Sigmoid colon (tissue), 7 donors: ENCODE results near the gene MYADM. TPM values are rescaled to one million over a fixed set of nuclear protein-coding genes. Genes with fewer than 3 reads are reported as not detected.

Source experiments
- DNase-seq: peaks from one replicate; pipeline ENCODE4 v3.0.0-alpha.2; 2019
- H3K27ac ChIP-seq, 4 donors: fragments of 200-600 bp; sonication (generic); one replicate each; pipeline ENCODE4 v1.5.1; 2016 to 2019; ENCODE audit warnings: mild to moderate bottlenecking in 1 of 4
- H3K27me3 ChIP-seq, 3 donors: fragments of 200-600 bp; sonication (generic); one replicate each; pipeline ENCODE4 v1.5.1; 2019; ENCODE audit warnings: mild to moderate bottlenecking in 1 of 3
- H3K36me3 ChIP-seq, 4 donors: fragments of 200-600 bp; sonication (generic); one replicate each; pipeline ENCODE4 v1.5.1; 2016 to 2019
- H3K4me1 ChIP-seq, 4 donors: fragments of 200-600 bp; sonication (generic); one replicate each; pipeline ENCODE4 v1.5.1; 2017 to 2019
- H3K4me3 ChIP-seq, 4 donors: fragments of 200-600 bp; sonication (generic); one replicate each; pipeline ENCODE4 v1.5.1; 2017 to 2019; ENCODE audit warnings: mild to moderate bottlenecking in 2 of 4, moderate library complexity in 1 of 4
- H3K9me3 ChIP-seq, 4 donors: fragments of 200-600 bp in 3 of 4; sonication (generic) in 3 of 4; one replicate each; pipeline versions ENCODE4 v1.5.1 to v1.6.1; 2013 to 2019
- EP300 ChIP-seq, 4 donors: sonication (generic); formaldehyde crosslinking; IDR thresholded peaks; one replicate each; pipeline ENCODE4 v1.6.1; 2017; ENCODE audit warnings: antibody characterized with exemption in 4 of 4
- POLR2A ChIP-seq, 2 donors: fragments of 450-650 bp; IDR thresholded peaks; one replicate each; pipeline ENCODE4 v1.6.1; 2016; ENCODE audit warnings: antibody characterized with exemption in 2 of 2, mild to moderate bottlenecking in 2 of 2, moderate library complexity in 2 of 2
- POLR2AphosphoS5 ChIP-seq, 4 donors: sonication (generic); formaldehyde crosslinking; IDR thresholded peaks; one replicate each; pipeline ENCODE4 v1.6.1; 2017; ENCODE audit warnings: antibody characterized with exemption in 4 of 4
- WGBS, 2 donors: extraction: QIAGEN DNeasy Blood & Tissue Kit; methylation state at CpG; one replicate each; pipeline ENCODE4 v1.1.7; 2013; 5-methylcytosine and 5-hydroxymethylcytosine counted together
- intact Hi-C: fragments of 100-400 bp; cut with DNase I; formaldehyde crosslinking; loops from one replicate; pipeline ENCODE4 v1.15.1; 2023
- polyA plus RNA-seq, 3 donors: library from polyadenylated mRNA; stranded (reverse); fragments of 200-250 nt; gene quantifications; one replicate each; pipeline ENCODE4 v1.2.3, GENCODE V29; 2013
- total RNA-seq, 4 donors: library from RNA; depleted of rRNA; stranded (reverse); fragments of >200 nt; gene quantifications; one replicate each; pipeline ENCODE4 v1.1.0, GENCODE V29; 2016
- TF ChIP-seq, protein P1 (sequence below), 4 experiments: fragments of 450-650 bp in 3 of 4; fragments of 200-600 bp in 1 of 4; IDR thresholded peaks; one replicate each; pipeline ENCODE4 v1.5.1; 2016 to 2019; ENCODE audit warnings: antibody characterized with exemption in 4 of 4, mild to moderate bottlenecking in 3 of 4, moderate library complexity in 2 of 4
- donor health status: healthy with polysubstance abuse.
- donor health status: Bipolar disorder and iron deficiency.
- donor health status: healthy.

MYADM gene
- total and polyA plus RNA-seq, 7 donors = 7.9 to 189 (median 65.5) TPM

DNA sequence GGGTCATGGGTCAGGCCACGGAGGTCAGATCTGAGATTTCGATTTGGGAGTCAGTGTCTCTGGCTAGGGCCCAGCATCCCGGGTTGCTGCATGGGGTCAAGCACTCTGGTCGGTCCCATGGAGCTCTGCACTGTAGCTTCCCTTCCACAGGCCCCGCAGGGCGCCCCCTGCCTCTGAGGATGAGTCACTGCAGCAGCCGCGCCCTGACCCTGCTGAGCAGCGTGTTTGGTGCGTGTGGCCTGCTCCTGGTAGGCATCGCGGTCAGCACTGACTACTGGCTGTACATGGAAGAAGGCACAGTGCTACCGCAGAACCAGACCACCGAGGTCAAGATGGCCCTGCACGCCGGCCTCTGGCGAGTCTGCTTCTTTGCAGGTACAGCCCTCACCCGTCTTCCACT lies 45.0 kb downstream of the MYADM start:
- whole genome bisulfite sequencing, 2 donors = 69 to 70% methylated on average over 18 of the region's 18 CpGs
- Histone ChIP-seq H3K27me3 (peaks cover 37 to 73% (median 59%) of the 10 kb centered on the region in 3 donors), H3K9me3 (no peaks in the 10 kb centered on the region), H3K4me3 (no peak overlapping the region), H3K36me3 (no peaks in the 10 kb centered on the region), H3K4me1 (peaks cover 0 to 24% (median 14%) of the 10 kb centered on the region in 4 donors), H3K27ac (no peak overlapping the region)
- TF ChIP-seq EP300 (IDR thresholded peaks at IDR 0.05) (no peak), POLR2A (IDR thresholded peaks at IDR 0.05) (no peak), POLR2AphosphoS5 (IDR thresholded peaks at IDR 0.05) (no peak)
- TF ChIP-seq, protein P1, sequence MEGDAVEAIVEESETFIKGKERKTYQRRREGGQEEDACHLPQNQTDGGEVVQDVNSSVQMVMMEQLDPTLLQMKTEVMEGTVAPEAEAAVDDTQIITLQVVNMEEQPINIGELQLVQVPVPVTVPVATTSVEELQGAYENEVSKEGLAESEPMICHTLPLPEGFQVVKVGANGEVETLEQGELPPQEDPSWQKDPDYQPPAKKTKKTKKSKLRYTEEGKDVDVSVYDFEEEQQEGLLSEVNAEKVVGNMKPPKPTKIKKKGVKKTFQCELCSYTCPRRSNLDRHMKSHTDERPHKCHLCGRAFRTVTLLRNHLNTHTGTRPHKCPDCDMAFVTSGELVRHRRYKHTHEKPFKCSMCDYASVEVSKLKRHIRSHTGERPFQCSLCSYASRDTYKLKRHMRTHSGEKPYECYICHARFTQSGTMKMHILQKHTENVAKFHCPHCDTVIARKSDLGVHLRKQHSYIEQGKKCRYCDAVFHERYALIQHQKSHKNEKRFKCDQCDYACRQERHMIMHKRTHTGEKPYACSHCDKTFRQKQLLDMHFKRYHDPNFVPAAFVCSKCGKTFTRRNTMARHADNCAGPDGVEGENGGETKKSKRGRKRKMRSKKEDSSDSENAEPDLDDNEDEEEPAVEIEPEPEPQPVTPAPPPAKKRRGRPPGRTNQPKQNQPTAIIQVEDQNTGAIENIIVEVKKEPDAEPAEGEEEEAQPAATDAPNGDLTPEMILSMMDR (IDR thresholded peaks at IDR 0.05) = no peak
- no peak for DNase-seq
- intact Hi-C loops = no loop called here

DNA sequence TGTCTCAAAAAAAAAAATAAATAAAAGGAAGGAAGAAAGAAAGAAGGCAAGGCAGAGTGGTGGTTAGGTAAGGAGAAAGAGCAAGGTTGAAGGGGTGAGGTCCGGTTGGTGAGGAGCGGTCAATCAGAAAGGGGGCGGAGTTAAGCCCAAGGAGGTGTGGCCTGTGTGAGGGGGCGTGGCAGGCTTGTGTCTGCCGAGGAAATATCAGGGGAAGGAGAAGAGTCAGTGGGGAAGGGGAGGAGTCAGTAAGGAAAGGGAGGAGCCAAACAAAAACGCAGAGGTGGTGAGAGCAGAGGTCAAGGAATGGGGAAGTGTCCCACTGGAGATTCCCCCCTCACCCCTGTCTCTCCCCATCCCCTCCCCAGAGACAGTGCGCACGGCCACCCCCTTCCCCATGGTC lies 47.3 kb downstream of the MYADM start:
- DNase-seq = no peak
- no peaks in the 10 kb centered on the region for H3K9me3 ChIP-seq
- intact Hi-C loops = no loop called here
- H3K4me3 ChIP-seq = no peak overlapping the region
- peaks cover 0 to 3% (median 0%) of the 10 kb centered on the region in 4 donors for H3K4me1 ChIP-seq
- WGBS, 2 donors = 56 to 62% methylated on average over 8 of the region's 8 CpGs
- peaks cover 15 to 51% (median 36%) of the 10 kb centered on the region in 3 donors for H3K27me3 ChIP-seq
- no peak overlapping the region for H3K27ac ChIP-seq
- H3K36me3 ChIP-seq = no peaks in the 10 kb centered on the region
- TF ChIP-seq POLR2A (IDR thresholded peaks at IDR 0.05) (no peak), POLR2AphosphoS5 (IDR thresholded peaks at IDR 0.05) (no peak), EP300 (IDR thresholded peaks at IDR 0.05) (no peak)
- TF ChIP-seq, protein P1 (IDR thresholded peaks at IDR 0.05) = no peak

DNA sequence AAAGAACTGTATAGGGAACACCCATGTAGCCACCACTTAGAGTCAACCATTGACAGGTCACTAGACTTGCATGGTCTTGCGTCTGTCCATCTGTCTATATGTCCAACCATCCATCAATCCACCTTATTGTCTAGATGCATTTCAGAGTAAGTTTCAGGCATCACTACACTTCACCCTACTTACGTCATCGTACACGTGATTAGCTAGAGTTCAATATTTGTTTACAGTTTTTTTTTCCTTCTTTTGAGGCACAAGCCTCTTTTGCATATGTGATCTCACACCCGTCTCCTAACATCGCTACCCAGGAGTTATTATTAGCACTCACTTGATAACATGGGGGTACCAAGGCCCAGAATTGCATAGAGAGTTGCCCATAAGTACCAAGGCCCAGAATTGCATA lies 48.3 kb downstream of the MYADM start:
- TF ChIP-seq POLR2AphosphoS5 (IDR thresholded peaks at IDR 0.05) = no peak
- TF ChIP-seq, protein P1 (IDR thresholded peaks at IDR 0.05) = no peak
- TF ChIP-seq EP300 (IDR thresholded peaks at IDR 0.05) = no peak
- TF ChIP-seq POLR2A (IDR thresholded peaks at IDR 0.05) = no peak
- WGBS, 2 donors = 55 to 77% methylated on average over 6 of the region's 6 CpGs
- no peak for DNase-seq
- Histone ChIP-seq H3K27me3 (peaks cover 7 to 41% (median 26%) of the 10 kb centered on the region in 3 donors), H3K4me3 (no peak overlapping the region), H3K27ac (no peak overlapping the region), H3K36me3 (no peaks in the 10 kb centered on the region), H3K4me1 (no peaks in the 10 kb centered on the region), H3K9me3 (no peaks in the 10 kb centered on the region)
- intact Hi-C loops = no loop called here

DNA sequence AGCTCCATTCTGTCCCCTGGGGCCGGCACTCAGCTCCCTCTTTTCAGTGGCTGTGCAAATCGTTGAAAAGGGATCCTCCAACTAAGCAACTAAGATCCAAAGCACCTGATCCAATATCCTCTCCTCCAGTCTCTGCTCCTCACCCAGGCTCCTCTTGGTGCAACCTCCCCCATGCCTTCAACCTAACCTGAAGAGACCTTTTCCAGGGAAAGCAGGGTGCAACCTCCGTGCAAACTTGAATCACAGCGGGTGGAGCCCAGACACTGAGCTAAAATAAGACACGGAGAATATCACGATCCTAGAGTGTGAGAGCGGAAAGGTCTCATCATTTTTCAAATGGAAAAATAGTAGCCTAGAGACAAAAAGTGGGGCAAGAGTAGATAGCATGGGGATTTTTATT lies 49.7 kb downstream of the MYADM start:
- TF ChIP-seq POLR2AphosphoS5 (IDR thresholded peaks at IDR 0.05) = no peak
- TF ChIP-seq, protein P1 (IDR thresholded peaks at IDR 0.05) = no peak
- no peak for TF ChIP-seq EP300 (IDR thresholded peaks at IDR 0.05)
- TF ChIP-seq POLR2A (IDR thresholded peaks at IDR 0.05) = no peak
- DNase-seq = no peak
- Histone ChIP-seq H3K27me3 (peaks cover 3 to 27% (median 15%) of the 10 kb centered on the region in 3 donors), H3K27ac (no peak overlapping the region), H3K4me3 (no peak overlapping the region), H3K36me3 (no peaks in the 10 kb centered on the region), H3K9me3 (no peaks in the 10 kb centered on the region), H3K4me1 (no peaks in the 10 kb centered on the region)
- WGBS, 2 donors = 84 to 92% methylated on average over 7 of the region's 7 CpGs
- intact Hi-C loops = no loop called here

Other genes starting within 250 kb of the MYADM start
- gene DPRX, start 235.9 kb upstream of the MYADM start, total RNA-seq = not detected
- gene DPRX, start 235.9 kb upstream of the MYADM start, polyA plus RNA-seq = not detected
- under 1 TPM in 3 of 4 donors, not detected in 1; 0.27 to 0.36 (median 0.33) TPM for gene NLRP12, start 43.6 kb upstream of the MYADM start, total RNA-seq
- gene NLRP12, start 43.6 kb upstream of the MYADM start, polyA plus RNA-seq = under 1 TPM in 1 of 3 donors, not detected in 2; 0.10 TPM
- gene PRKCG, start 14.3 kb downstream of the MYADM start, total RNA-seq = not detected
- gene PRKCG, start 14.3 kb downstream of the MYADM start, polyA plus RNA-seq = under 1 TPM in 2 of 3 donors, not detected in 1; under 0.01 to 0.34 TPM
- gene CACNG7, start 41.4 kb downstream of the MYADM start, total RNA-seq = not detected
- under 1 TPM in 1 of 3 donors, not detected in 2; 0.20 TPM for gene CACNG7, start 41.4 kb downstream of the MYADM start, polyA plus RNA-seq
- under 1 TPM in 1 of 4 donors, not detected in 3; under 0.01 TPM for gene CACNG8, start 95.1 kb downstream of the MYADM start, total RNA-seq
- under 1 TPM in 1 of 3 donors, not detected in 2; 0.03 TPM for gene CACNG8, start 95.1 kb downstream of the MYADM start, polyA plus RNA-seq
- gene CACNG6, start 123.8 kb downstream of the MYADM start, total RNA-seq = not detected
- not detected for gene CACNG6, start 123.8 kb downstream of the MYADM start, polyA plus RNA-seq
- gene VSTM1, start 196.0 kb downstream of the MYADM start, total RNA-seq = not detected
- gene VSTM1, start 196.0 kb downstream of the MYADM start, polyA plus RNA-seq = not detected
- gene TARM1, start 213.5 kb downstream of the MYADM start, total RNA-seq = not detected
- gene TARM1, start 213.5 kb downstream of the MYADM start, polyA plus RNA-seq = not detected
- gene OSCAR, start 232.9 kb downstream of the MYADM start, total RNA-seq = 1 to 10 TPM in 2 of 4 donors, not detected in 2; 3.0 to 3.1 TPM
- 1 to 10 TPM in 1 of 3 donors, under 1 TPM in 1, not detected in 1; 0.93 to 4.2 TPM for gene OSCAR, start 232.9 kb downstream of the MYADM start, polyA plus RNA-seq
- gene NDUFA3, start 235.0 kb downstream of the MYADM start, total RNA-seq = 10 to 100 TPM; 18.8 to 32.4 (median 20.2) TPM
- gene NDUFA3, start 235.0 kb downstream of the MYADM start, polyA plus RNA-seq = 100 to 1,000 TPM; 151 to 207 (median 184) TPM
- gene TFPT, start 247.8 kb downstream of the MYADM start, total RNA-seq = 10 to 100 TPM; 18.2 to 24.7 (median 20.4) TPM
- 10 to 100 TPM; 22.2 to 28.6 (median 25.2) TPM for gene TFPT, start 247.8 kb downstream of the MYADM start, polyA plus RNA-seq
- gene PRPF31, start 247.9 kb downstream of the MYADM start, total RNA-seq = 10 to 100 TPM; 48.7 to 53.5 (median 51.5) TPM
- 10 to 100 TPM; 25.0 to 60.9 (median 36.6) TPM for gene PRPF31, start 247.9 kb downstream of the MYADM start, polyA plus RNA-seq